MM.1S (cell line): Measurements from ENCODE around the gene NDUFAF3.

ENCODE experiments used
- DNase-seq: peaks from one replicate; pipeline ENCODE4 v3.0.0-alpha.2; 2015
- H2AFZ ChIP-seq: fragments of 300-600 bp; sonication (generic); 2 replicates; pipeline ENCODE4 v1.6.0; 2016; ENCODE audit warnings: antibody characterized with exemption, low read length
- H3F3A ChIP-seq: fragments of 300-600 bp; sonication (generic); 2 replicates; pipeline ENCODE4 v1.6.1; 2016; ENCODE audit warnings: mild to moderate bottlenecking, antibody characterized with exemption, low read length, moderate library complexity, mixed read lengths; ENCODE audit not compliant: insufficient read depth
- H3K27ac ChIP-seq: fragments of 300-600 bp; sonication (generic); 2 replicates; pipeline ENCODE4 v1.5.1; 2016; ENCODE audit warnings: mild to moderate bottlenecking, low read length
- H3K27me3 ChIP-seq: fragments of 300-600 bp; sonication (generic); replicated peaks from 2 replicates; pipeline ENCODE4 v1.6.0; 2016; ENCODE audit warnings: low read length; ENCODE audit not compliant: insufficient read depth
- H3K36me3 ChIP-seq: fragments of 300-600 bp; sonication (generic); replicated peaks from 2 replicates; pipeline ENCODE4 v1.6.1; 2016; ENCODE audit warnings: mild to moderate bottlenecking, low read length, mixed read lengths; ENCODE audit not compliant: insufficient read depth
- H3K4me1 ChIP-seq: fragments of 300-600 bp; sonication (generic); 2 replicates; pipeline ENCODE4 v1.6.1; 2016; ENCODE audit warnings: low read length, mixed read lengths
- H3K4me2 ChIP-seq: fragments of 300-600 bp; sonication (generic); 2 replicates; pipeline ENCODE4 v1.6.0; 2016; ENCODE audit warnings: low read depth, low read length
- H3K4me3 ChIP-seq: fragments of 300-600 bp; sonication (generic); 2 replicates; pipeline ENCODE4 v1.5.1; 2016; ENCODE audit warnings: low read length, mixed read lengths
- H3K79me2 ChIP-seq: fragments of 300-600 bp; sonication (generic); 2 replicates; pipeline ENCODE4 v1.6.1; 2016; ENCODE audit warnings: mixed run types, low read length, mixed read lengths
- H3K9ac ChIP-seq: fragments of 300-600 bp; sonication (generic); 2 replicates; pipeline ENCODE4 v1.6.1; 2016; ENCODE audit warnings: low read length, mixed read lengths
- H3K9me2 ChIP-seq: fragments of 300-600 bp; sonication (generic); replicated peaks from 2 replicates; pipeline ENCODE4 v1.6.1; 2016; ENCODE audit warnings: mild to moderate bottlenecking, low read length, mixed read lengths; ENCODE audit not compliant: insufficient read depth
- H3K9me3 ChIP-seq: fragments of 300-600 bp; sonication (generic); replicated peaks from 2 replicates; pipeline ENCODE4 v1.6.1; 2016; ENCODE audit warnings: mild to moderate bottlenecking, low read length, mixed read lengths; ENCODE audit not compliant: insufficient read depth
- H4K20me1 ChIP-seq: fragments of 300-600 bp; sonication (generic); 2 replicates; pipeline ENCODE4 v1.6.1; 2016; ENCODE audit warnings: mild to moderate bottlenecking, low read length, moderate library complexity, mixed read lengths; ENCODE audit not compliant: insufficient read depth
- EZH2 ChIP-seq: fragments of 300-600 bp; sonication (generic); optimal IDR thresholded peaks from 2 replicates; pipeline ENCODE3; 2017; ENCODE audit warnings: low read depth, mild to moderate bottlenecking, antibody characterized with exemption, low read length, mixed read lengths
- EZH2phosphoT487 ChIP-seq: fragments of 300-600 bp; sonication (generic); IDR thresholded peaks from 2 replicates; pipeline ENCODE4 v1.6.1; 2018; ENCODE audit warnings: antibody characterized with exemption, low read length
- TF ChIP-seq, protein P1 (sequence below): fragments of 300-600 bp; sonication (generic); IDR thresholded peaks from 2 replicates; pipeline ENCODE4 v1.5.1; 2016; ENCODE audit warnings: antibody characterized with exemption, low read length, mixed read lengths

The NDUFAF3 gene

DNA sequence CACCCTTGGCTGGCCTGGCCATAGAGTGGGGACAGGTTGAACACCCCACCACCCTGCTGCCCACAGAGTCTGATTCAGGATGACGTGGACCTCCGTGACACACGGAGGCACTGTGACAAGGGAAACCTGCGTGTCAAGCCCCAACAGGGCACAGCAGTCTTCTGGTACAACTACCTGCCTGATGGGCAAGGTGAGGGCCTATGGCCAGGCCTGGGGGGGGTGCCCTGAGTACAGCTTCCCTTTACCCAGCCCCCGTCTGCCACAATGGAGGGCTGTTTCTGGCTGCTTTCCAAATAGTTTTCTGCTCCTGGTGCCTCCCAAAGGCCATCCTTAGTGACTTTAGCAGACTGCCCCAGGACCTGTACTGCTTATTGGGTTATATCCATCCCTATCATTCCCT is 15.9 kb upstream of the NDUFAF3 start:
- no peak for DNase-seq
- no peaks in the 10 kb centered on the region for H3K9me3 ChIP-seq
- H3K27me3 ChIP-seq = no peaks in the 10 kb centered on the region
- H3K4me2 ChIP-seq = peak overlapping the region; percentile 96
- H3K4me1 ChIP-seq = peaks cover 3% of the 10 kb centered on the region; the same call in 1 of the 2 replicates
- H3K79me2 ChIP-seq = peaks cover 40% of the 10 kb centered on the region
- H3K9me2 ChIP-seq = no peaks in the 10 kb centered on the region
- peak overlapping the region; percentile 87; the same call in 1 of the 2 replicates for H3K4me3 ChIP-seq
- H3K27ac ChIP-seq = no peak overlapping the region
- H3F3A ChIP-seq = peaks cover 4% of the 10 kb centered on the region; the same call in 1 of the 2 replicates
- H2AFZ ChIP-seq = no peak overlapping the region
- TF ChIP-seq EZH2 = no peak
- TF ChIP-seq, protein P1, sequence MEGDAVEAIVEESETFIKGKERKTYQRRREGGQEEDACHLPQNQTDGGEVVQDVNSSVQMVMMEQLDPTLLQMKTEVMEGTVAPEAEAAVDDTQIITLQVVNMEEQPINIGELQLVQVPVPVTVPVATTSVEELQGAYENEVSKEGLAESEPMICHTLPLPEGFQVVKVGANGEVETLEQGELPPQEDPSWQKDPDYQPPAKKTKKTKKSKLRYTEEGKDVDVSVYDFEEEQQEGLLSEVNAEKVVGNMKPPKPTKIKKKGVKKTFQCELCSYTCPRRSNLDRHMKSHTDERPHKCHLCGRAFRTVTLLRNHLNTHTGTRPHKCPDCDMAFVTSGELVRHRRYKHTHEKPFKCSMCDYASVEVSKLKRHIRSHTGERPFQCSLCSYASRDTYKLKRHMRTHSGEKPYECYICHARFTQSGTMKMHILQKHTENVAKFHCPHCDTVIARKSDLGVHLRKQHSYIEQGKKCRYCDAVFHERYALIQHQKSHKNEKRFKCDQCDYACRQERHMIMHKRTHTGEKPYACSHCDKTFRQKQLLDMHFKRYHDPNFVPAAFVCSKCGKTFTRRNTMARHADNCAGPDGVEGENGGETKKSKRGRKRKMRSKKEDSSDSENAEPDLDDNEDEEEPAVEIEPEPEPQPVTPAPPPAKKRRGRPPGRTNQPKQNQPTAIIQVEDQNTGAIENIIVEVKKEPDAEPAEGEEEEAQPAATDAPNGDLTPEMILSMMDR = no peak
- TF ChIP-seq EZH2phosphoT487 = no peak
- H3K9ac ChIP-seq = no peak overlapping the region; the same call in 1 of the 2 replicates
- H4K20me1 ChIP-seq = no peaks in the 10 kb centered on the region
- no peaks in the 10 kb centered on the region for H3K36me3 ChIP-seq

DNA sequence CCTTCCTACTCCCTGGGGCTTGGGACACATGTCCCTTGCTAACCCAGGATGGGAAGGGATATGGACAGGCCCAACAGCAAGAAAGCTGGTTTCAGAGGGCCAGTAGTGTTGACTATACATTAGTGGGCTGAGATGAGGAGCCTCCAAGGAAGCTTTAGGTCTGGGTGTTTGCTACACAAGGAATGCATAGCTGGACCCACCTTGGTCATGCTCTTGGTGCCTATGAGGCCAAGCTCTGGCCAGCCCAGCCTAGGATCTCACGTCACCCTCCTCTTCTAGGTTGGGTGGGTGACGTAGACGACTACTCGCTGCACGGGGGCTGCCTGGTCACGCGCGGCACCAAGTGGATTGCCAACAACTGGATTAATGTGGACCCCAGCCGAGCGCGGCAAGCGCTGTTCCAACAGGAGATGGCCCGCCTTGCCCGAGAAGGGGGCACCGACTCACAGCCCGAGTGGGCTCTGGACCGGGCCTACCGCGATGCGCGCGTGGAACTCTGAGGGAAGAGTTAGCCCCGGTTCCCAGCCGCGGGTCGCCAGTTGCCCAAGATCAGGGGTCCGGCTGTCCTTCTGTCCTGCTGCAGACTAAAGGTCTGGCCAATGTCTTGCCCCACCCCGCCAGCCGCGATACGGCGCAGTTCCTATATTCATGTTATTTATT is 15.4 kb upstream of the NDUFAF3 start:
- peak overlapping the region; percentile 41 for H2AFZ ChIP-seq
- DNase-seq = no peak
- H3F3A ChIP-seq = peaks cover 4% of the 10 kb centered on the region; the same call in 1 of the 2 replicates
- no peaks in the 10 kb centered on the region for H3K9me2 ChIP-seq
- peaks cover 46% of the 10 kb centered on the region for H3K79me2 ChIP-seq
- H3K4me1 ChIP-seq = peaks cover 3% of the 10 kb centered on the region; the same call in 1 of the 2 replicates
- H3K27me3 ChIP-seq = no peaks in the 10 kb centered on the region
- TF ChIP-seq EZH2 = no peak
- TF ChIP-seq EZH2phosphoT487 = no peak
- TF ChIP-seq, protein P1 = no peak
- H4K20me1 ChIP-seq = no peaks in the 10 kb centered on the region
- H3K4me3 ChIP-seq = peak overlapping the region; percentile 87
- H3K9me3 ChIP-seq = no peaks in the 10 kb centered on the region
- peak overlapping the region; percentile 97 for H3K9ac ChIP-seq
- H3K36me3 ChIP-seq = no peaks in the 10 kb centered on the region
- peak overlapping the region; percentile 96 for H3K4me2 ChIP-seq
- H3K27ac ChIP-seq = peak overlapping the region; percentile 16; the same call in 1 of the 2 replicates

GRCh38 chr3:49007068-49007770 is 14.7 kb upstream of the NDUFAF3 start, which contains the start of gene WDR6:
TSS of gene WDR6 (plus strand) at chr3:49007391. CDS start at chr3:49007432, 41 bp downstream.
- Histone ChIP-seq H2AFZ (peak within 1 kb of the TSS; percentile 62), H3K9me3 (no peaks in the 10 kb centered on the region), H3K79me2 (peaks cover 53% of the 10 kb centered on the region), H3K4me3 (peak within 1 kb of the TSS; percentile 87), H3K4me1 (peaks cover 3% of the 10 kb centered on the region; the same call in 1 of the 2 replicates), H3F3A (peaks cover 4% of the 10 kb centered on the region; the same call in 1 of the 2 replicates), H3K36me3 (no peaks in the 10 kb centered on the region), H3K9ac (peak within 1 kb of the TSS; percentile 97), H3K27ac (peak within 1 kb of the TSS; percentile 82), H3K27me3 (no peaks in the 10 kb centered on the region), H3K9me2 (no peaks in the 10 kb centered on the region), H3K4me2 (peak within 1 kb of the TSS; percentile 96), H4K20me1 (no peaks in the 10 kb centered on the region)
- DNase-seq = peak; percentile 98
- TF ChIP-seq EZH2 = no peak
- TF ChIP-seq, protein P1 = peak; percentile 58
